Activated CD4-positive, alpha-beta memory T cell treated with anti-CD3 and anti-CD28 coated beads for 36 hours (primary cell): ENCODE data around the gene AADACL3. TPM values are rescaled to one million over a fixed set of nuclear protein-coding genes. Genes with fewer than 3 reads are reported as not detected.
"Not testable (repeated sequence)": the region's sequence is repeated elsewhere in the genome, so short reads cannot be mapped to it uniquely, and the experiment has no call there.

Source experiments
- CTCF ChIA-PET: fragments of 350-600 bp; sonication (Branson Sonifier 250); formaldehyde crosslinking; loops from one replicate; lab custom pipeline; 2021; ENCODE audit warnings: antibody characterized with exemption, inconsistent platforms; lab: Charles Lee
- POLR2A ChIA-PET: fragments of 350-600 bp; sonication (Branson Sonifier 250); formaldehyde crosslinking; loops from one replicate; lab custom pipeline; 2021; ENCODE audit warnings: antibody characterized with exemption; lab: Charles Lee
- DNase-seq: peaks from one replicate; pipeline ENCODE4 v3.0.0-alpha.2; 2020
- H3K27ac Mint-ChIP-seq: one replicate; pipeline ENCODE4 v1.8.0; 2021; ENCODE audit warnings: mixed read lengths
- H3K27me3 Mint-ChIP-seq: one replicate; pipeline ENCODE4 v1.8.0; 2021; ENCODE audit warnings: mixed read lengths
- H3K36me3 Mint-ChIP-seq: one replicate; pipeline ENCODE4 v1.8.0; 2021; ENCODE audit warnings: mixed read lengths
- H3K4me1 Mint-ChIP-seq: one replicate; pipeline ENCODE4 v1.8.0; 2021; ENCODE audit warnings: low read depth, mixed read lengths
- H3K4me3 Mint-ChIP-seq: one replicate; pipeline ENCODE4 v1.8.0; 2021; ENCODE audit warnings: mild to moderate bottlenecking, mixed read lengths
- H3K9me3 Mint-ChIP-seq: one replicate; pipeline ENCODE4 v1.8.0; 2021; ENCODE audit warnings: mixed read lengths
- intact Hi-C: fragments of 100-400 bp; cut with micrococcal nuclease; formaldehyde crosslinking; loops from one replicate; pipeline ENCODE4 v1.15.1; 2023
- total RNA-seq, 2 experiments: library from RNA; stranded (reverse); gene quantifications; one replicate each; pipeline ENCODE4 v1.2.3, GENCODE V29; 2021

The AADACL3 gene
- total RNA-seq, result not detected

DNA sequence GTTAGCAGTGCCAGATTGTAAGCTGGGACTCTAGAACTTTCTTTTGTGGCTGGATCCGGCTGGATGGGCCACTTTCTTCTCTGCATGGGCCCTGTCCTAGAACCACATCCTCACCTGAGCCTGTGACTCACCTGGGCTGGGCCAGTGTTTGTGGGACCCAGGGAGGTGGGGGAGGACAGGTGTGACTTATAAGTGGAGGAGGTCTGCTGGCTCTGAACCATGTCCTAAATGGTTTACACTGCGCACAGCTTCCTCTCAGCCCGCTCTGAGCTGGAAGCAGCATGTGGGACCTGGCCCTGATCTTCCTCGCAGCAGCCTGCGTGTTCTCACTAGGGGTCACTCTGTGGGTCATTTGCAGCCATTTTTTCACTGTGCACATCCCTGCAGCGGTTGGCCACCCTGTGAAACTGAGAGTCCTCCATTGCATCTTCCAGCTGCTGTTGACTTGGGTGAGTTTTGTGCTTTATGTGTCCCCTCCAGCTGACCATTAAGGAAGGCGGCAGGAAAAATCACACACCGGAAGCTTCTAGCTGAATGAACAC lies at the start of gene AADACL3:
AADACL3 (plus strand) TSS at position 215 of the 542 bp plus-strand sequence; CDS start at position 282, 67 bp downstream.
- H3K4me1 Mint-ChIP-seq, result no peaks in the 10 kb centered on the region
- H3K4me3 Mint-ChIP-seq, result no peak within 1 kb of the TSS
- H3K36me3 Mint-ChIP-seq, result no peaks in the 10 kb centered on the region
- H3K27ac Mint-ChIP-seq, result no peak within 1 kb of the TSS
- DNase-seq, result no peak
- intact Hi-C loops, result no loop called here
- CTCF ChIA-PET, result no interaction called here
- POLR2A ChIA-PET, result interaction anchor here (0.7 kb wide), 1 partner anchor 9 kb away, joined by 3 read pairs; no protein-coding TSS in a partner anchor
- peaks cover 16% of the 10 kb centered on the region for H3K27me3 Mint-ChIP-seq
- no peaks in the 10 kb centered on the region for H3K9me3 Mint-ChIP-seq

- peaks cover 7% of the 10 kb centered on the region for H3K9me3 Mint-ChIP-seq
- no peak for DNase-seq
- ChIA-PET CTCF (no interaction called here), POLR2A (no interaction called here)
- H3K4me3 Mint-ChIP-seq, result no peak overlapping the region
- intact Hi-C loops, result no loop called here
- H3K4me1 Mint-ChIP-seq, result no peaks in the 10 kb centered on the region
- H3K27me3 Mint-ChIP-seq, result no peaks in the 10 kb centered on the region
- no peak overlapping the region for H3K27ac Mint-ChIP-seq
- H3K36me3 Mint-ChIP-seq, result no peaks in the 10 kb centered on the region
These were observed 49.7 kb upstream of the AADACL3 start for GRCh38 chr1:12666141-12666735.

DNA sequence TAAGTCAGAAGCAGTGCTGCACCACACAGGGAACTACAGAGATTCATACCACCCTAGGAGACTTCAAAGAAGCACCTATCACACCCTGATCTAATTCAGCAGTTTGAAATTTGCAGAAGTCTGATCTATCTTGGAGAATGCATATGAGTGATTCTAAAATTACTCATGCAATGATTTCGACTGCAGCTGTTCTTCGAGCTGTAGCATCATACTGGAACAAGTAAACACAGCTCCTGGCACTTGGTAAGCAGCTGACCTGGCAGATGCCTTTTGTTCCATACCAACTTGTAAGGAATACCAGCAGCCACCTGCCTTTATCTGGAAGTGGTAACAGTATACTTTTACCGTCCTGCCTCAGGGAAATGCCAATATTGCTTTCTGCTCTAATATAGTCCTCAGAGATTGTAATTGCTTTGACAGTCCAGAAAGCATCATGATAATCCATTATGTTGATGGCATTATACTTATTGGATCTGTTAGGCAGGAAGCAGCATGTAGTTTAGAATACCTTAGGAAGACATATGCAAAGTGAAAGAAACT lies 46.3 kb upstream of the AADACL3 start:
- ChIA-PET POLR2A (no interaction called here), CTCF (interaction anchor here (4.3 kb wide), 1 partner anchor 11 kb away, joined by 17 read pairs; no protein-coding TSS in a partner anchor)
- H3K27ac Mint-ChIP-seq, result no peak overlapping the region

GRCh38 chr1:12674358-12674757 lies 41.6 kb upstream of the AADACL3 start:
- POLR2A ChIA-PET, result no interaction called here
- no peaks in the 10 kb centered on the region for H3K4me1 Mint-ChIP-seq
- no peak for DNase-seq
- intact Hi-C loops, result no loop called here
- CTCF ChIA-PET, result no interaction called here
- no peaks in the 10 kb centered on the region for H3K9me3 Mint-ChIP-seq
- H3K36me3 Mint-ChIP-seq, result no peaks in the 10 kb centered on the region
- peaks cover 10% of the 10 kb centered on the region for H3K27me3 Mint-ChIP-seq
- no peak overlapping the region for H3K27ac Mint-ChIP-seq
- H3K4me3 Mint-ChIP-seq, result no peak overlapping the region

More for the DNA sequence above, 46.3 kb upstream of the AADACL3 start:
- Mint-ChIP-seq H3K36me3 (no peaks in the 10 kb centered on the region), H3K4me3 (no peak overlapping the region), H3K27me3 (peaks cover 8% of the 10 kb centered on the region), H3K9me3 (peaks cover 5% of the 10 kb centered on the region), H3K4me1 (no peaks in the 10 kb centered on the region)
- DNase-seq, result no peak
- intact Hi-C loops, result no loop called here

DNA sequence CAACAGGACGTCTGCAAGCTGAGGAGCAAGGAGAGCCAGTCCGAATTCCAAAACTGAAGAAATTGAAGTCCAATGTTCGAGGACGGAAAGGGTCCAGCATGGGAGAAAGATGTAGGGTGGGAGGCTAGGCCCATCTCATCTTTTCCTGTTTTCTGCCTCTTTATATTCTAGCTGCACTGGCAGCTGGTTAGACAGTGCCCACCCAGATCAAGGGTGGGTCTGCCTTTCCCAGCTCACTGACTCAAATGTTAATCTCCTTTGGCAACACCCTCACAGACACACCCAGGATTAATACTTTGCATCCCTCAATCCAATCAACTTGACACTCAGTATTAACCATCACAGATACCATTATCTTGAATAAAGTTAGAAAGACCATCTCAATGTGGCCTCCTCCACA lies 39.8 kb upstream of the AADACL3 start:
- peaks cover 12% of the 10 kb centered on the region for H3K9me3 Mint-ChIP-seq

GRCh38 chr1:12677565-12677964 lies 38.3 kb upstream of the AADACL3 start:
- H3K36me3 Mint-ChIP-seq, result no peaks in the 10 kb centered on the region
- POLR2A ChIA-PET, result no interaction called here
- CTCF ChIA-PET, result no interaction called here
- H3K27ac Mint-ChIP-seq, result no peak overlapping the region
- H3K27me3 Mint-ChIP-seq, result peaks cover 13% of the 10 kb centered on the region
- intact Hi-C loops, result no loop called here
- no peak overlapping the region for H3K4me3 Mint-ChIP-seq
- no peak for DNase-seq
- no peaks in the 10 kb centered on the region for H3K4me1 Mint-ChIP-seq
- peaks cover 12% of the 10 kb centered on the region for H3K9me3 Mint-ChIP-seq

More for the DNA sequence above, 39.8 kb upstream of the AADACL3 start:
- intact Hi-C loops, H3K4me3 Mint-ChIP-seq, DNase-seq, POLR2A ChIA-PET, H3K27ac Mint-ChIP-seq, H3K4me1 Mint-ChIP-seq, CTCF ChIA-PET, H3K36me3 Mint-ChIP-seq: not testable (repeated sequence)
- peaks cover 19% of the 10 kb centered on the region for H3K27me3 Mint-ChIP-seq

- intact Hi-C loops, result no loop called here
- CTCF ChIA-PET, result no interaction called here
- Mint-ChIP-seq H3K9me3 (peaks cover 12% of the 10 kb centered on the region), H3K27me3 (peaks cover 12% of the 10 kb centered on the region), H3K4me3 (no peak overlapping the region), H3K4me1 (no peaks in the 10 kb centered on the region), H3K27ac (no peak overlapping the region), H3K36me3 (no peaks in the 10 kb centered on the region)
- POLR2A ChIA-PET, result no interaction called here
- DNase-seq, result no peak
These were observed 37.6 kb upstream of the AADACL3 start for GRCh38 chr1:12678350-12678749.

GRCh38 chr1:12678820-12679219 lies 37.1 kb upstream of the AADACL3 start:
- POLR2A ChIA-PET, result no interaction called here
- peaks cover 12% of the 10 kb centered on the region for H3K27me3 Mint-ChIP-seq
- H3K27ac Mint-ChIP-seq, result no peak overlapping the region
- H3K4me3 Mint-ChIP-seq, result no peak overlapping the region
- no peaks in the 10 kb centered on the region for H3K4me1 Mint-ChIP-seq
- CTCF ChIA-PET, result no interaction called here
- intact Hi-C loops, result no loop called here
- H3K9me3 Mint-ChIP-seq, result peaks cover 12% of the 10 kb centered on the region
- DNase-seq, result no peak
- no peaks in the 10 kb centered on the region for H3K36me3 Mint-ChIP-seq

DNA sequence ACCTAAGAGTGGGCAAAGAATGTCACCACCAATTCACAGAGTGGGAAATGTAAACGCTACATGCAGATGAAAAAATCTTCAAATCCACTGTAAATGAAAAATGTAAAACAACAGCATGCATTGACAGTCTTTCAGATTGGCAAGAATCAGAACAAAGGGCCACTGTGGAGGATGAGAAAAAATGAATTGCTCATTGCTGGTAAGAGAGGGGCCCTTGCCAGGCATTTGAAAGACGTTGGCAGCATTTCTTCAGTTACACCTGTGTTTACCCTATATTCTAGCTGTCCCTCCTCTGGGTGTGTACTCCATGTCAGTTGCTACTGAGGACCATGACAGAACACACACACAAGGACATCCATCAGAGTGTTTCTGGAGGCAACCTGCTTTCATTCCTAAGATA lies 25.8 kb upstream of the AADACL3 start:
- H3K36me3 Mint-ChIP-seq, result no peaks in the 10 kb centered on the region
- POLR2A ChIA-PET, result no interaction called here
- peaks cover 12% of the 10 kb centered on the region for H3K27me3 Mint-ChIP-seq
- H3K4me3 Mint-ChIP-seq, result no peak overlapping the region
- DNase-seq, result no peak
- intact Hi-C loops, result no loop called here
- H3K27ac Mint-ChIP-seq, result no peak overlapping the region
- H3K9me3 Mint-ChIP-seq, result no peaks in the 10 kb centered on the region
- no peaks in the 10 kb centered on the region for H3K4me1 Mint-ChIP-seq
- CTCF ChIA-PET, result no interaction called here

DNA sequence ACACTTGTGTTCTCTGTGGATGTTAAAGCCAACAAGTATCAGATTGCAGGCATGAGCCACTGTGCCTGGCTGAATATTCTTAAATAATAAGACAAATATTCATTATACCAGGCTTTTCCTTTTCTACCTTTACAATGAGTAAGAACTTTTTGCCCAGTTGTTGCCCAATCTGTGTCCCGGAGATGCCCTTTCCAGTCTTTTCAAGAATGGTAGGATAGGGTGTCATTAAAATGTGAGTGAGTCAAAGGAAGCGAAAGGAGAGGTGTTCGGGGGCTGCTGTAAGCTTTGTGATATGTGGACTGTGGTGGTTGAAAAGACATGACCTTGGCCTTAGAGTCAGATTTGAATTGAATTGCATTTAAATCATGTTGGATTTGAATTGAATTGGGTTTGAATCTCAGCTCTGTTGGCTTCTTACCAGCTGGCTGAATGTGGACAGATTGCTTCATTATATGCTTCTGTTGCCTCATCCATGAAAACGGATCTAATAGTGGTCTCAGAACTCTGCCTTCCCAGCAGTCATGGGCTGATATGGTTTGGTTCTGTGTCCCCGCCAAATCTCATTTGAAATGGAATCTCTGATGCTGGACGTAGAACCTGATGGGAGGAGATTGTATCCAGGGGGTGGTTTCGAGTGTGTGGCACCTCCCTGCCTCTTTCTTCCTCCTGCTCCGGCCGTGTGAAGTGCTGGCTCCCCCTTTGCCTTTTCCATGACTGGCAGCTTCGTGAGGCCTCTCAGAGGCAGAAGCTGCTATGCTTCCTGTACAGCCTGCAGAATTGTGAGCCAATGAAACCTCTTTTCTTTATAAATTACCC lies 22.7 kb upstream of the AADACL3 start:
- Mint-ChIP-seq H3K9me3 (no peaks in the 10 kb centered on the region), H3K36me3 (no peaks in the 10 kb centered on the region), H3K27me3 (peaks cover 6% of the 10 kb centered on the region), H3K27ac (no peak overlapping the region), H3K4me3 (no peak overlapping the region), H3K4me1 (no peaks in the 10 kb centered on the region)
- DNase-seq, result no peak
- intact Hi-C loops, result no loop called here
- POLR2A ChIA-PET, result no interaction called here
- CTCF ChIA-PET, result interaction anchor here (1.1 kb wide), 1 partner anchor 34 kb away, joined by 3 read pairs; no protein-coding TSS in a partner anchor

DNA sequence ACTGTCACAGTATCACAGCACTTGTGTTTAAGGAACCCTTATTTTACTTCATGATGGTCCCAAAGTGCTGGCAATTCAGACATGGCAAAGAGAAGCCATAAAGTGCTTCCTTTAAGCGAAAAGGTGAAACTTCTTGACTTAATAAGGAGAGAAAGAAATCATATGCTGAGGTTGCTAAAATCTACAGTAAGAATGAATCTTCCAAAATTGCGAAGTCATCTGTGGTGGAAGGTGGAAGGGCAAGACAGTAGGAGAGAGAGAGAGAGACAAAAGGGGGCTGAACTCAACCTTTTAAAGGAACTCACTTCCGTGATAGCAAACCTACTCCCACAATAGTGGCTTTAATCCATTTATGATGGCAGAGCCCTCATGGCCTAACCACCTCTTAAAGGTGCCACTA lies 19.3 kb upstream of the AADACL3 start:
- Mint-ChIP-seq H3K4me1 (no peaks in the 10 kb centered on the region), H3K36me3 (no peaks in the 10 kb centered on the region), H3K27me3 (peaks cover 18% of the 10 kb centered on the region), H3K27ac (no peak overlapping the region), H3K4me3 (no peak overlapping the region), H3K9me3 (no peaks in the 10 kb centered on the region)
- intact Hi-C loops, result no loop called here
- DNase-seq, result no peak
- CTCF ChIA-PET, result no interaction called here
- POLR2A ChIA-PET, result no interaction called here

- CTCF ChIA-PET, result no interaction called here
- Mint-ChIP-seq H3K36me3 (no peaks in the 10 kb centered on the region), H3K4me1 (no peaks in the 10 kb centered on the region), H3K9me3 (no peaks in the 10 kb centered on the region), H3K4me3 (no peak overlapping the region), H3K27me3 (peaks cover 18% of the 10 kb centered on the region), H3K27ac (no peak overlapping the region)
- intact Hi-C loops, result no loop called here
- DNase-seq, result no peak
- POLR2A ChIA-PET, result no interaction called here
These were observed 18.5 kb upstream of the AADACL3 start for GRCh38 chr1:12697397-12697796.
